ENCODE results near the gene ADH7. TPM values are rescaled to one million over a fixed set of nuclear protein-coding genes. Genes with fewer than 3 reads are reported as not detected.

Gene ADH7
- total and polyA plus RNA-seq, 2 of the 4 experiments (the other 2 are of a cell fraction), result not detected

GRCh38 chr4:99389606-99390005 lies 45.5 kb downstream of the ADH7 start:
- Histone ChIP-seq H4K20me1 (ENCODE audit: insufficient read depth, low read length) (no peaks in the 10 kb centered on the region), H2BK15ac (ENCODE audit: low read depth, low read length) (peak overlapping the region; percentile 41; the same call in 1 of the 3 replicates), H3K4me2 (ENCODE audit: low read depth, low read length) (no peak overlapping the region), H4K8ac (ENCODE audit: low read depth in 2 of 2, low read length in 2 of 2) (peak overlapping the region in 1 of 2 experiments; percentile 86; a peak in 2 of 4 replicates), H3K9me3 (ENCODE audit: control insufficient read depth, insufficient read depth, low read length) (no peaks in the 10 kb centered on the region), H3K9ac (ENCODE audit: low read depth, low read length) (peak overlapping the region; percentile 68), H3K23ac (ENCODE audit: low read depth, low read length) (peak overlapping the region; percentile 49; the same call in 1 of the 2 replicates), H2BK120ac (ENCODE audit: low read depth, low read length) (peak overlapping the region; percentile 98), H3K4me1 (ENCODE audit: control insufficient read depth, insufficient read depth, low read length) (peaks cover 7% of the 10 kb centered on the region), H3K14ac (replicated peaks; ENCODE audit: low read depth, low read length) (peak overlapping the region; percentile 94), H3K27ac (ENCODE audit: insufficient read depth, low read length) (peak overlapping the region; percentile 100), H4K91ac (ENCODE audit: insufficient read depth, low read depth, low read length) (peak overlapping the region; percentile 91), H3K79me1 (ENCODE audit: low read depth in 1 of 2, low read length in 2 of 2) (no peaks in the 10 kb centered on the region), H3K36me3 (ENCODE audit: control insufficient read depth, insufficient read depth, low read length) (no peaks in the 10 kb centered on the region), H3K56ac (ENCODE audit: extremely low read depth, insufficient read depth, low read length) (peak overlapping the region; percentile 39; the same call in 1 of the 2 replicates), H2BK5ac (ENCODE audit: low read depth, low read length, poor library complexity, severe bottlenecking) (peak overlapping the region; percentile 95), H2AK9ac (replicated peaks; ENCODE audit: low read depth, low read length, poor library complexity) (peak overlapping the region; percentile 65), H2BK20ac (ENCODE audit: low read depth, low read length) (peak overlapping the region; percentile 81), H4K5ac (ENCODE audit: low read depth, low read length) (peak overlapping the region; percentile 82), H2AFZ (replicated peaks; ENCODE audit: low read length, poor library complexity) (no peak overlapping the region), H3K9me1 (ENCODE audit: insufficient read depth, low read length) (no peaks in the 10 kb centered on the region; the same call in 1 of the 2 replicates), H3K4ac (ENCODE audit: low read depth, low read length) (peak overlapping the region; percentile 99), H3K4me3 (ENCODE audit: insufficient read depth, low read depth, low read length) (no peak overlapping the region), H2AK5ac (ENCODE audit: low read depth, low read length) (peak overlapping the region; percentile 98), H3K18ac (ENCODE audit: low read depth, low read length) (peak overlapping the region; percentile 87), H3K27me3 (ENCODE audit: control insufficient read depth, insufficient read depth, low read length) (no peaks in the 10 kb centered on the region)
- dilution Hi-C loops (cut with HindIII; ENCODE audit: low sequenced_read_pairs, unreplicated experiment), result no loop called here
- CTCF ChIA-PET, result no interaction called here
- DNase-seq (peak; percentile 64), ATAC-seq (ENCODE audit: low read depth) (peak; percentile 66)
- BruUV-seq (replicated peaks), result TSS peak; percentile 45
- in situ Hi-C loops (cut with MboI; ENCODE audit: low sequenced_read_pairs), result no loop called here
- POLR2A ChIA-PET (ENCODE audit: unreplicated experiment), result no interaction called here
- intact Hi-C loops (cut with micrococcal nuclease), result no loop called here
- TF ChIP-seq RAD21 (IDR thresholded peaks at IDR 0.05; ENCODE audit: low read length), result no peak
- no peak for TF ChIP-seq USF2 (IDR thresholded peaks at IDR 0.05; ENCODE audit: low read depth, low read length)
- no peak for TF ChIP-seq RFX5 (IDR thresholded peaks at IDR 0.05; ENCODE audit: low read depth, low read length)
- TF ChIP-seq CHD1 (IDR thresholded peaks at IDR 0.05; ENCODE audit: low read depth, low read length), result no peak
- no peak for TF ChIP-seq MXI1 (IDR thresholded peaks at IDR 0.05; ENCODE audit: borderline replicate concordance, low read depth, low read length)
- TF ChIP-seq FOS (IDR thresholded peaks at IDR 0.05; ENCODE audit: low read depth, low read length), result no peak
- TF ChIP-seq CTCF (conservative IDR thresholded peaks at IDR 0.05; ENCODE audit: low read depth, low read length), result no peak
- no peak for TF ChIP-seq SMC3 (IDR thresholded peaks at IDR 0.05; ENCODE audit: low read depth, low read length)
- TF ChIP-seq MAFK (IDR thresholded peaks at IDR 0.05; ENCODE audit: low read depth, low read length), result no peak
- TF ChIP-seq ELK1 (IDR thresholded peaks at IDR 0.05; ENCODE audit: borderline replicate concordance, low read depth, low read length), result no peak
- no peak for TF ChIP-seq RCOR1 (IDR thresholded peaks at IDR 0.05; ENCODE audit: insufficient replicate concordance, low read length)
- no peak for TF ChIP-seq BHLHE40 (IDR thresholded peaks at IDR 0.05; ENCODE audit: low read depth, low read length)
- TF ChIP-seq CEBPB (IDR thresholded peaks at IDR 0.05; ENCODE audit: low read depth, low read length), result no peak
- no peak for TF ChIP-seq POLR2A (IDR thresholded peaks at IDR 0.05; ENCODE audit: low read depth, low read length)
- TF ChIP-seq NFE2L2 (IDR thresholded peaks at IDR 0.05; ENCODE audit: low read depth, low read length), result no peak
- no peak for TF ChIP-seq MAZ (IDR thresholded peaks at IDR 0.05; ENCODE audit: borderline replicate concordance, low read depth, low read length)
